OCI-LY7 (cell line): ENCODE measurements around the gene TAF1C. TPM values are rescaled to one million over a fixed set of nuclear protein-coding genes. Genes with fewer than 3 reads are reported as not detected.

Source experiments
- BruUV-seq: library from RNA; stranded (reverse); fragments of 400-500 nt; replicated peaks from 2 replicates; lab custom pipeline; 2021; lab: Mats Ljungman, UMichigan
- CTCF ChIA-PET: fragments of 300-600 bp; sonication (Branson Sonifier 250); formaldehyde crosslinking; loops from one replicate; lab custom pipeline; 2022; ENCODE audit warnings: antibody characterized with exemption; ENCODE audit not compliant: unreplicated experiment; lab: Charles Lee
- POLR2A ChIA-PET: fragments of 300-600 bp; sonication (Branson Sonifier 250); formaldehyde crosslinking; loops from one replicate; lab custom pipeline; 2022; ENCODE audit warnings: antibody characterized with exemption; lab: Charles Lee
- DNase-seq: peaks from one replicate; pipeline ENCODE4 v3.0.0-alpha.2; 2015; ENCODE audit warnings: low spot score
- H2AFZ ChIP-seq: fragments of 200-600 bp; sonication (generic), shearing (Covaris generic); 2 replicates; pipeline ENCODE4 v1.6.1; 2014; ENCODE audit warnings: mild to moderate bottlenecking, antibody characterized with exemption, low read length, moderate library complexity
- H3K27ac ChIP-seq: fragments of 200-600 bp; sonication (generic); 2 replicates; pipeline ENCODE4 v1.5.1; 2014; ENCODE audit warnings: mixed run types, low read depth, mild to moderate bottlenecking, moderate library complexity, low read length, inconsistent platforms; ENCODE audit not compliant: poor library complexity, severe bottlenecking
- H3K36me3 ChIP-seq: fragments of 200-600 bp; sonication (generic); 2 replicates; pipeline ENCODE4 v1.6.1; 2014; ENCODE audit warnings: mild to moderate bottlenecking, antibody characterized with exemption, low read length, moderate library complexity, mixed read lengths; ENCODE audit not compliant: insufficient read depth
- H3K4me1 ChIP-seq: fragments of 200-600 bp; sonication (generic); 2 replicates; pipeline ENCODE4 v1.5.1; 2014; ENCODE audit warnings: mild to moderate bottlenecking, low read length; ENCODE audit not compliant: insufficient read depth, poor library complexity, severe bottlenecking
- H3K4me2 ChIP-seq: fragments of 200-600 bp; sonication (generic); 2 replicates; pipeline ENCODE4 v1.6.1; 2014; ENCODE audit warnings: mild to moderate bottlenecking, low read length
- H3K4me3 ChIP-seq: fragments of 200-600 bp; sonication (generic); 2 replicates; pipeline ENCODE4 v1.5.1; 2014; ENCODE audit warnings: mild to moderate bottlenecking, low read depth, low read length; ENCODE audit not compliant: poor library complexity, severe bottlenecking
- H3K79me2 ChIP-seq: fragments of 200-600 bp; sonication (generic); 2 replicates; pipeline ENCODE4 v1.6.1; 2016; ENCODE audit warnings: low read depth, mild to moderate bottlenecking, low read length, moderate library complexity, mixed read lengths; ENCODE audit not compliant: insufficient read depth
- H3K9me2 ChIP-seq: fragments of 200-600 bp; sonication (generic); 2 replicates; pipeline ENCODE4 v1.6.1; 2016; ENCODE audit warnings: mild to moderate bottlenecking, low read length, mixed read lengths; ENCODE audit not compliant: insufficient read depth
- H3K9me3 ChIP-seq: fragments of 200-600 bp; sonication (generic); 2 replicates; pipeline ENCODE4 v1.6.1; 2014; ENCODE audit warnings: mild to moderate bottlenecking, mixed run types, low read length, mixed read lengths
- H4K20me1 ChIP-seq: fragments of 200-600 bp; sonication (generic); 2 replicates; pipeline ENCODE4 v1.6.1; 2014; ENCODE audit warnings: mild to moderate bottlenecking, antibody characterized with exemption, low read length, moderate library complexity, mixed read lengths; ENCODE audit not compliant: insufficient read depth
- EZH2phosphoT487 ChIP-seq: fragments of 200-600 bp; sonication (generic); IDR thresholded peaks from 2 replicates; pipeline ENCODE4 v1.6.1; 2018; ENCODE audit warnings: low read depth, borderline replicate concordance, mild to moderate bottlenecking, mixed run types, antibody characterized with exemption, low read length, moderate library complexity, mixed read lengths
- intact Hi-C: fragments of 100-400 bp; cut with micrococcal nuclease; formaldehyde crosslinking; loops from one replicate; pipeline ENCODE4 v1.10.0; 2022; ENCODE audit not compliant: unreplicated experiment
- total RNA-seq, 2 experiments: library from RNA; depleted of rRNA in 1 of 2; stranded (reverse); fragments of >200 nt in 1 of 2; shearing (Covaris generic) in 1 of 2; gene quantifications; 2 replicates each; pipeline ENCODE4 v1.2.3, GENCODE V29; 2014 to 2022
- TF ChIP-seq, protein P1 (sequence below): fragments of 200-600 bp; sonication (generic); conservative IDR thresholded peaks from 2 replicates; pipeline ENCODE4 v1.5.1; 2014; ENCODE audit warnings: mild to moderate bottlenecking, antibody characterized with exemption, low read length, moderate library complexity, mixed read lengths

The TAF1C gene
- total RNA-seq, 2 experiments from 2014 or later, result 64.6 to 66.1 TPM

DNA sequence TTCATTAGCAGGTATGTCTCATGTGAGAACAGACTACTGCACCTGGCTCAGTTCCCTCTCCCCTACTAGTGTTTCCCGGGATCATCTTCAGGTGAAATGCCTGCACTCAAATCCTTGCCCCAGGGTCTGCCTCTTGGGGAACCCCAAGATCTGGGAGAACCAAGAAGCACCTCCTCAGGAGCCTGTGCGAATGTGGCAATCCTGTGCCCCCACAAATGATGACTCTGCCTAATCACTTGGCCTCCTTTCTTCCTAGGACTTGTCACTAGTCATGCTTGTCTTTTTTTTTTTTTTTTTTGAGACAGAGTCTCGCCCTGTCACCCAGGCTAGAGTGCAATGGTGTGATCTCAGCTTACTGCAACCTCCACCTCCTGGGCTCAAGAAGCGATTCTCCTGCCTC lies 25.8 kb upstream of the TAF1C start:
- H2AFZ ChIP-seq, result no peak overlapping the region
- H3K36me3 ChIP-seq, result no peaks in the 10 kb centered on the region
- no peaks in the 10 kb centered on the region for H3K9me3 ChIP-seq

DNA sequence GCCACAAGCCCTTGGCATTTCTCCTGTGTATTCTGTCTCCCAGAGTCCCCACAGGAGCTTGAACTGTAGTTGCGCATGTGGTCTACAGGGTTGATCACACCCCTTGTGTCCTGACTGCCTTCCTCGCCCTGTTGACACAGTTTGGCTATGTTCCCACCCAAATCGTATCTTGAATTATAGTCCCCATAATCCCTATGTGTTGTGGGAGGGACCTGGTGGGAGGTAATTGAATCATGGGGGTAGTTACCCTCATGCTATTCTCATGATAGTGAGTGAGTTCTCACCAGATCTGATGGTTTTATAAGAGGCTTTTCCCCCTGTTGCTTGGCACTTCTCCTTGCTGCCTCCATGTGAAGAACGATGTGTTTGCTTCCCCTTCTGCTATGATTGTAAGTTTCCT lies 25.3 kb upstream of the TAF1C start:
- CTCF ChIA-PET, result no interaction called here
- DNase-seq, result no peak
- no TSS peak for BruUV-seq
- Histone ChIP-seq H3K36me3 (no peaks in the 10 kb centered on the region), H2AFZ (no peak overlapping the region), H3K4me3 (no peak overlapping the region), H4K20me1 (no peaks in the 10 kb centered on the region), H3K9me2 (no peaks in the 10 kb centered on the region), H3K9me3 (no peaks in the 10 kb centered on the region), H3K79me2 (no peaks in the 10 kb centered on the region), H3K4me1 (no peaks in the 10 kb centered on the region), H3K4me2 (no peak overlapping the region), H3K27ac (no peak overlapping the region)
- POLR2A ChIA-PET, result no interaction called here
- TF ChIP-seq, protein P1, sequence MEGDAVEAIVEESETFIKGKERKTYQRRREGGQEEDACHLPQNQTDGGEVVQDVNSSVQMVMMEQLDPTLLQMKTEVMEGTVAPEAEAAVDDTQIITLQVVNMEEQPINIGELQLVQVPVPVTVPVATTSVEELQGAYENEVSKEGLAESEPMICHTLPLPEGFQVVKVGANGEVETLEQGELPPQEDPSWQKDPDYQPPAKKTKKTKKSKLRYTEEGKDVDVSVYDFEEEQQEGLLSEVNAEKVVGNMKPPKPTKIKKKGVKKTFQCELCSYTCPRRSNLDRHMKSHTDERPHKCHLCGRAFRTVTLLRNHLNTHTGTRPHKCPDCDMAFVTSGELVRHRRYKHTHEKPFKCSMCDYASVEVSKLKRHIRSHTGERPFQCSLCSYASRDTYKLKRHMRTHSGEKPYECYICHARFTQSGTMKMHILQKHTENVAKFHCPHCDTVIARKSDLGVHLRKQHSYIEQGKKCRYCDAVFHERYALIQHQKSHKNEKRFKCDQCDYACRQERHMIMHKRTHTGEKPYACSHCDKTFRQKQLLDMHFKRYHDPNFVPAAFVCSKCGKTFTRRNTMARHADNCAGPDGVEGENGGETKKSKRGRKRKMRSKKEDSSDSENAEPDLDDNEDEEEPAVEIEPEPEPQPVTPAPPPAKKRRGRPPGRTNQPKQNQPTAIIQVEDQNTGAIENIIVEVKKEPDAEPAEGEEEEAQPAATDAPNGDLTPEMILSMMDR, result no peak
- no peak for TF ChIP-seq EZH2phosphoT487
- intact Hi-C loops, result no loop called here

More for the DNA sequence above, 25.8 kb upstream of the TAF1C start:
- no peaks in the 10 kb centered on the region for H3K9me2 ChIP-seq
- H3K4me2 ChIP-seq, result no peak overlapping the region
- ChIA-PET CTCF (no interaction called here), POLR2A (no interaction called here)
- H3K27ac ChIP-seq, result no peak overlapping the region
- DNase-seq, result no peak
- intact Hi-C loops, result no loop called here
- no TSS peak for BruUV-seq
- no peaks in the 10 kb centered on the region for H4K20me1 ChIP-seq
- TF ChIP-seq, protein P1, result no peak
- TF ChIP-seq EZH2phosphoT487, result no peak
- no peaks in the 10 kb centered on the region for H3K79me2 ChIP-seq
- H3K4me3 ChIP-seq, result no peak overlapping the region
- no peaks in the 10 kb centered on the region for H3K4me1 ChIP-seq

DNA sequence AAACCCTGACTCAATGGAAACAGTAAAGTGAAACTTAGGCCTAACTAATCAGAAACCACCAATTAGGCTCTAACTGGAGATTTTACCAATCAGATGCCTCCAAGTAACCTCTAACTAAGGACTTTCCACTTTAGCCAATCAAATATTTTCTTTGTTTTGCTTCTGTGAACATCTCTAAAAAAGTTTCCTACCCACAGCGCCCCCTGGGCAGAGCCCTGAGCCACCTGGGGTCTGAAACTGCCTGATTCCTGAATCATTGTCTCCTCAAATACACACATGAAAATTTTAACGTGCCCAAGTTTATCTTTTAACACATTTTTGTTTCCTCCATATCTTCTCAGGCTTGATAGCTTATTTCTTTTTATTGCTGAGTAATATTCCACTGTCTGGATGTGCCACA lies 23.1 kb upstream of the TAF1C start:
- no TSS peak for BruUV-seq
- TF ChIP-seq EZH2phosphoT487, result no peak
- TF ChIP-seq, protein P1, result peak; percentile 69
- Histone ChIP-seq H3K9me3 (no peaks in the 10 kb centered on the region), H3K4me2 (no peak overlapping the region), H3K4me3 (no peak overlapping the region), H3K36me3 (no peaks in the 10 kb centered on the region), H3K4me1 (no peaks in the 10 kb centered on the region), H3K9me2 (no peaks in the 10 kb centered on the region), H3K79me2 (no peaks in the 10 kb centered on the region), H3K27ac (no peak overlapping the region), H2AFZ (no peak overlapping the region), H4K20me1 (no peaks in the 10 kb centered on the region)
- ChIA-PET POLR2A (interaction anchor here (0.6 kb wide), 1 partner anchor 266 kb away, joined by 4 read pairs; no protein-coding TSS in a partner anchor), CTCF (no interaction called here)
- intact Hi-C loops, result no loop called here
- DNase-seq, result peak; percentile 10
